Measurements from ENCODE around the gene CARD10. TPM values are rescaled to one million over a fixed set of nuclear protein-coding genes. Genes with fewer than 3 reads are reported as not detected.

The CARD10 gene
- total RNA-seq, 4 donors from 2014 or later, result 11.6 to 24.1 (median 20.9) TPM

DNA sequence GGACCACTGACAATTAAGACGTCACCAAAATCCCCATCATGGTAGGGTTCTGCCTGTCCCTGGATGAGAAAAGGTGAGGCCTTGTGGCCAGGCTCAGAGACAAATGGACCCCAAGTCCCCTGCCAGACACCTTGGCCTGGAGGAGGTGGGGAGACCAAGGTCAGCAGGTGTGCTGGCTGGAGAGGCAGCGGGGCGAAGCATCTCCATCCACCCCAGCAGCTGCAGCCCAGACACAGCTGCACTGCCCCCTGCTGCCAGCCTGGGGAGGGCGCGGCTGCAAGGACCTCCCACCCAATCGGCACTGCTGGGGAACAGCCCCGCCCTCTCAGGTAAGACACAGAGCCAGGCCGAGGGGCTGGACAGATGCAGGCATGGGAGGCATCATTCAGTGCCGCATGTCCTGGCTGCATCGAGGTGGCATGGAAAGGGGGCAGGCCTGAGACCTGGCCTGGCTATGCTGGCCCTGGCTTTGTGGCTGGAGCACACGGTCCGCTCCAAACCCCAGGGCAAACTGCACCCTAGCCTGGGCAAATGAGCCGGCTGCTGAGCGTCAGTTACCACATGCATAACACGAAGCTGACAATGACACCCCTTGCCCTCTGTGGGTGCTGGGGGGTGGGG lies 20.8 kb downstream of the CARD10 start:
- intact Hi-C loops (cut with DNase I), result no loop called here
- Histone ChIP-seq H3K36me3 (peaks cover 0 to 65% (median 0%) of the 10 kb centered on the region in 3 donors), H3K9me3 (no peaks in the 10 kb centered on the region), H3K4me3 (no peak overlapping the region), H3K27me3 (peaks cover 0 to 7% (median 0%) of the 10 kb centered on the region in 4 donors), H3K27ac (no peak overlapping the region), H3K4me1 (peaks cover 0 to 44% (median 10%) of the 10 kb centered on the region in 3 donors)
- no peak for TF ChIP-seq POLR2A (IDR thresholded peaks at IDR 0.05)
- TF ChIP-seq, protein P1, sequence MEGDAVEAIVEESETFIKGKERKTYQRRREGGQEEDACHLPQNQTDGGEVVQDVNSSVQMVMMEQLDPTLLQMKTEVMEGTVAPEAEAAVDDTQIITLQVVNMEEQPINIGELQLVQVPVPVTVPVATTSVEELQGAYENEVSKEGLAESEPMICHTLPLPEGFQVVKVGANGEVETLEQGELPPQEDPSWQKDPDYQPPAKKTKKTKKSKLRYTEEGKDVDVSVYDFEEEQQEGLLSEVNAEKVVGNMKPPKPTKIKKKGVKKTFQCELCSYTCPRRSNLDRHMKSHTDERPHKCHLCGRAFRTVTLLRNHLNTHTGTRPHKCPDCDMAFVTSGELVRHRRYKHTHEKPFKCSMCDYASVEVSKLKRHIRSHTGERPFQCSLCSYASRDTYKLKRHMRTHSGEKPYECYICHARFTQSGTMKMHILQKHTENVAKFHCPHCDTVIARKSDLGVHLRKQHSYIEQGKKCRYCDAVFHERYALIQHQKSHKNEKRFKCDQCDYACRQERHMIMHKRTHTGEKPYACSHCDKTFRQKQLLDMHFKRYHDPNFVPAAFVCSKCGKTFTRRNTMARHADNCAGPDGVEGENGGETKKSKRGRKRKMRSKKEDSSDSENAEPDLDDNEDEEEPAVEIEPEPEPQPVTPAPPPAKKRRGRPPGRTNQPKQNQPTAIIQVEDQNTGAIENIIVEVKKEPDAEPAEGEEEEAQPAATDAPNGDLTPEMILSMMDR (IDR thresholded peaks at IDR 0.05), result peak in 5 of 6 experiments; percentile 19 to 49 (median 38)
- 40 to 71% methylated on average over 1 to 2 of the region's 15 CpGs for WGBS, 2 donors
- DNase-seq, result no peak

DNA sequence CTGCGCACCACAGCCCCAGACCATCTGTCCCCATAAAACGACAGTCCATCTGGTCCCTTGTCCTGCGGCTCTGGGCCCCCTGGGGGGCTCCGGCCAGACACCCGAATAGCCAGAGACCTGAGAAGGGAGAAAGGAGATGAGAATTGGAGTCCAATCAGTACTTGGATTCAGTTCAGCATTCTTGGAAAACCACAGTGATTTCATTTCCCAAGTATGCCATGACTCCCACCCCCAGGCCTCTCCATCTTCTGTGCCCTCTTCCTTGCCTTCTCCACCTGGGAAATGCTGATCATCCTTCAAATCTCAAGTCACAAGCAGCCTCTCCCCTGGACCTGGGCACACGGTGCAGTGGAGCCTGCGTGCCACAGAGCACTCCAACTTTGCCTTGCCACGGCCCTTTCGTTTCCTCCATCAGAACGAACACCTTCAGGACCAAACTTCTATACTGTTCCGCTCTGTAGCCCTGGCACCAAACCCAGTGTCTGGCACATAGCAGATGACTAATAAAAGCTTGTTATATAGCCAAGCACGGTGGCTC lies 22.1 kb downstream of the CARD10 start:
- no peaks in the 10 kb centered on the region for H3K9me3 ChIP-seq
- no peak for DNase-seq

DNA sequence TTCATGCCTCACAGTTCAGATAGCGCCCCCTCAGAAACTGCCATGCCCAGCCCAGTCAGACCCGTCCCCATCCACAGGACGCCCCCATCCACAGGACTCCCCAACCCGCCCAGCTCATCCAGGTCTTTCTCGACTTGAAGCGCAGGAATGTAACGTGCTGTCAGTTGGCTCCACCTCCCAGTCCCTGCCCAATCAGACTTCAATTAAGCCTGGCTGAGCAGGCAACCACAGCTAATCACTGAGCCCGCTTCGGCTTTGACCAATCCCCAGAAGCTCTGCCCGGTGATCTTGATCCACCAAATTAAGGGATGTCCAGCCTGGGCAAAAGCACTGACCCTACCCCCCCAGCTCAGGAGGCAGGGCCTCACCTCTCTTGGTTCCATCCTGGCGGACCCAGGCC lies 22.6 kb downstream of the CARD10 start:
- no peak overlapping the region for H3K27ac ChIP-seq
- H3K4me1 ChIP-seq, result peaks cover 0 to 27% (median 0%) of the 10 kb centered on the region in 3 donors
- TF ChIP-seq POLR2A (IDR thresholded peaks at IDR 0.05), result no peak
- TF ChIP-seq, protein P1 (IDR thresholded peaks at IDR 0.05), result no peak
- H3K9me3 ChIP-seq, result no peaks in the 10 kb centered on the region
- intact Hi-C loops (cut with DNase I), result no loop called here
- WGBS, 2 donors, result 84 to 87% methylated on average over 5 to 7 of the region's 11 CpGs
- peaks cover 0 to 63% (median 0%) of the 10 kb centered on the region in 3 donors for H3K36me3 ChIP-seq
- no peak overlapping the region for H3K4me3 ChIP-seq
- H3K27me3 ChIP-seq, result peaks cover 0 to 7% (median 0%) of the 10 kb centered on the region in 4 donors
- no peak for DNase-seq

More for the DNA sequence above, 22.1 kb downstream of the CARD10 start:
- Histone ChIP-seq H3K27ac (no peak overlapping the region), H3K4me3 (no peak overlapping the region), H3K36me3 (peaks cover 0 to 65% (median 0%) of the 10 kb centered on the region in 3 donors), H3K4me1 (peaks cover 0 to 32% (median 0%) of the 10 kb centered on the region in 3 donors), H3K27me3 (peaks cover 0 to 7% (median 0%) of the 10 kb centered on the region in 4 donors)
- intact Hi-C loops (cut with DNase I), result no loop called here
- WGBS, 2 donors, result 56 to 82% methylated on average over 3 to 12 of the region's 12 CpGs
- no peak for TF ChIP-seq POLR2A (IDR thresholded peaks at IDR 0.05)
- TF ChIP-seq, protein P1 (IDR thresholded peaks at IDR 0.05), result no peak

DNA sequence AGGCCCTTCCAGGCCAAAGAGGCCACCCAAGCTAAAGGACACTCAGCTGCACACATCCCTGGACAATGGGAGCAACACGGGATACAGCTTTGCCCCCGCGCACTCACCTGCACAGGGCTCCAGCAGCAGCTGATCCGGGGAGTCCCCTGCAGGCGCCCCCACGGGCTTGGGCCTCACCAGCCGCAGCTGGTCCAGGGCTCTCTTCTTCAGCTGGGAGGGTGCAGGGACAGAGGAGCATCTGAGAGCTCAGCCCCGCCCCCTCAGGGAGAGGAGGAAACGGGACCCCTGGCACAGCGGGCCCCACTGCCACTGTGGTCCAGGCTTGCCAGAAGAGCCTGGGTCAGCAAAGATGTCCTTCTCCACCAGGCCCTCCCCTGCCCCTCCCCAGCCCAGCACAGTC lies 25.2 kb downstream of the CARD10 start:
- no peaks in the 10 kb centered on the region for H3K9me3 ChIP-seq
- TF ChIP-seq, protein P1 (IDR thresholded peaks at IDR 0.05), result no peak
- no peak for TF ChIP-seq POLR2A (IDR thresholded peaks at IDR 0.05)
- peaks cover 0 to 4% (median 0%) of the 10 kb centered on the region in 4 donors for H3K27me3 ChIP-seq
- peaks cover 0 to 2% (median 0%) of the 10 kb centered on the region in 3 donors for H3K4me1 ChIP-seq
- H3K36me3 ChIP-seq, result peaks cover 0 to 64% (median 0%) of the 10 kb centered on the region in 3 donors
- no CpG with 5 or more reads among the region's 10 CpGs for WGBS, 2 donors
- H3K4me3 ChIP-seq, result no peak overlapping the region
- DNase-seq, result no peak
- intact Hi-C loops (cut with DNase I), result no loop called here
- H3K27ac ChIP-seq, result no peak overlapping the region

Measured in esophagus squamous epithelium (tissue), 5 donors.